Measurements from ENCODE around the gene IFITM5. TPM values are rescaled to one million over a fixed set of nuclear protein-coding genes. Genes with fewer than 3 reads are reported as not detected.

The IFITM5 gene
- total and polyA plus RNA-seq, 2 donors (not counting 1 experiment from before 2014, with no cell fraction given): not detected

GRCh38 chr11:295351-296170 lies 3.8 kb downstream of the IFITM5 start:
- no peak for DNase-seq
- no peak for ATAC-seq (ENCODE audit: low read depth)
- TF ChIP-seq CTCF (IDR thresholded peaks at IDR 0.05) (no peak), EZH2 (IDR thresholded peaks at IDR 0.05; ENCODE audit: borderline replicate concordance, insufficient read depth, low read depth, low read length, poor library complexity, severe bottlenecking) (no peak)
- Histone ChIP-seq H2AFZ (ENCODE audit: insufficient read depth, low read depth, low read length, poor library complexity, severe bottlenecking) (no peak overlapping the region), H3K79me2 (ENCODE audit: control insufficient read depth, insufficient read depth, low read length) (no peaks in the 10 kb centered on the region), H3K27ac (ENCODE audit: low read length in 2 of 2) (no peak overlapping the region), H3K9me3 (ENCODE audit: control extremely low read depth in 1 of 3, control insufficient read depth in 2 of 3, insufficient read depth in 1 of 3, low read length in 2 of 3) (no peaks in the 10 kb centered on the region), H3K27me3 (replicated peaks in 1 of 4; ENCODE audit: control extremely low read depth in 1 of 4, control insufficient read depth in 3 of 4, insufficient read depth in 4 of 4, low read length in 3 of 4) (peaks cover 0 to 15% (median 1%) of the 10 kb centered on the region in 4 experiments), H3K4me2 (replicated peaks; ENCODE audit: low read depth, low read length, poor library complexity, severe bottlenecking) (no peak overlapping the region), H4K20me1 (ENCODE audit: control insufficient read depth, insufficient read depth, low read length, poor library complexity, severe bottlenecking) (no peaks in the 10 kb centered on the region), H3K4me3 (ENCODE audit: control extremely low read depth in 1 of 5, extremely low read depth in 1 of 5, insufficient read depth in 1 of 5, low read depth in 2 of 5, low read length in 4 of 5) (no peak overlapping the region), H3K9ac (ENCODE audit: low read length) (no peak overlapping the region), H3K36me3 (replicated peaks in 1 of 2; ENCODE audit: control extremely low read depth in 1 of 2, control insufficient read depth in 1 of 2, extremely low read depth in 1 of 2, insufficient read depth in 2 of 2, low read length in 1 of 2) (no peaks in the 10 kb centered on the region), H3K4me1 (ENCODE audit: control insufficient read depth in 2 of 2, insufficient read depth in 2 of 2, low read length in 2 of 2) (no peaks in the 10 kb centered on the region)
- ChIA-PET CTCF (interaction anchor here (1.1 kb wide), 1 partner anchor 9 kb away, joined by 3 read pairs; no protein-coding TSS in a partner anchor), POLR2A (interaction anchor here (0.6 kb wide), 1 partner anchor 34 kb away, joined by 3 read pairs; no protein-coding TSS in a partner anchor)
- Mint-ChIP-seq H3K9me3 (ENCODE audit: insufficient read depth) (no peaks in the 10 kb centered on the region), H3K4me1 (peaks cover 8% of the 10 kb centered on the region), H3K4me3 (no peak overlapping the region), H3K27ac (no peak overlapping the region), H3K27me3 (peaks cover 7% of the 10 kb centered on the region)
- WGBS (ENCODE audit: insufficient coverage): 92% methylated on average over 25 of the region's 26 CpGs
- intact Hi-C loops (cut with micrococcal nuclease): no loop called here

GRCh38 chr11:294780-295179 lies 4.5 kb downstream of the IFITM5 start:
- TF ChIP-seq EZH2 (IDR thresholded peaks at IDR 0.05; ENCODE audit: borderline replicate concordance, insufficient read depth, low read depth, low read length, poor library complexity, severe bottlenecking) (no peak), CTCF (IDR thresholded peaks at IDR 0.05) (no peak)
- peaks cover 0 to 9% (median under 1%) of the 10 kb centered on the region in 4 experiments for H3K27me3 ChIP-seq (replicated peaks in 1 of 4; ENCODE audit: control extremely low read depth in 1 of 4, control insufficient read depth in 3 of 4, insufficient read depth in 4 of 4, low read length in 3 of 4)
- H3K27ac ChIP-seq (ENCODE audit: low read length in 2 of 2): no peak overlapping the region
- no peak overlapping the region for H2AFZ ChIP-seq (ENCODE audit: insufficient read depth, low read depth, low read length, poor library complexity, severe bottlenecking)
- peaks cover 6% of the 10 kb centered on the region for H3K4me1 Mint-ChIP-seq
- no peak overlapping the region for H3K4me2 ChIP-seq (replicated peaks; ENCODE audit: low read depth, low read length, poor library complexity, severe bottlenecking)
- H4K20me1 ChIP-seq (ENCODE audit: control insufficient read depth, insufficient read depth, low read length, poor library complexity, severe bottlenecking): no peaks in the 10 kb centered on the region
- H3K4me3 Mint-ChIP-seq: no peak overlapping the region
- ChIA-PET POLR2A (interaction anchor here (0.6 kb wide), 1 partner anchor 11 kb away, joined by 6 read pairs; no protein-coding TSS in a partner anchor), CTCF (interaction anchor here (1.1 to 1.5 kb wide), 2 partner anchors 10 to 11 kb away, joined by 3 to 4 read pairs; no protein-coding TSS in a partner anchor)
- DNase-seq (no peak), ATAC-seq (ENCODE audit: low read depth) (no peak)
- no peaks in the 10 kb centered on the region for H3K9me3 Mint-ChIP-seq (ENCODE audit: insufficient read depth)
- WGBS (ENCODE audit: insufficient coverage): 93% methylated on average over 16 of the region's 16 CpGs
- intact Hi-C loops (cut with micrococcal nuclease): no loop called here
- no peaks in the 10 kb centered on the region for H3K9me3 ChIP-seq (ENCODE audit: control extremely low read depth in 1 of 3, control insufficient read depth in 2 of 3, insufficient read depth in 1 of 3, low read length in 2 of 3)
- H3K4me3 ChIP-seq (ENCODE audit: control extremely low read depth in 1 of 5, extremely low read depth in 1 of 5, insufficient read depth in 1 of 5, low read depth in 2 of 5, low read length in 4 of 5): no peak overlapping the region
- no peaks in the 10 kb centered on the region for H3K36me3 ChIP-seq (replicated peaks in 1 of 2; ENCODE audit: control extremely low read depth in 1 of 2, control insufficient read depth in 1 of 2, extremely low read depth in 1 of 2, insufficient read depth in 2 of 2, low read length in 1 of 2)
- H3K27ac Mint-ChIP-seq: no peak overlapping the region
- H3K27me3 Mint-ChIP-seq: peaks cover 7% of the 10 kb centered on the region
- no peaks in the 10 kb centered on the region for H3K79me2 ChIP-seq (ENCODE audit: control insufficient read depth, insufficient read depth, low read length)
- H3K4me1 ChIP-seq (ENCODE audit: control insufficient read depth in 2 of 2, insufficient read depth in 2 of 2, low read length in 2 of 2): peaks cover under 1 to 6% of the 10 kb centered on the region in 2 donors
- H3K9ac ChIP-seq (ENCODE audit: low read length): no peak overlapping the region
